ENCODE results near the gene HIGD2A. TPM values are rescaled to one million over a fixed set of nuclear protein-coding genes. Genes with fewer than 3 reads are reported as not detected.

The HIGD2A gene
- total RNA-seq, 1 experiment from 2014 or later = 172 TPM

DNA sequence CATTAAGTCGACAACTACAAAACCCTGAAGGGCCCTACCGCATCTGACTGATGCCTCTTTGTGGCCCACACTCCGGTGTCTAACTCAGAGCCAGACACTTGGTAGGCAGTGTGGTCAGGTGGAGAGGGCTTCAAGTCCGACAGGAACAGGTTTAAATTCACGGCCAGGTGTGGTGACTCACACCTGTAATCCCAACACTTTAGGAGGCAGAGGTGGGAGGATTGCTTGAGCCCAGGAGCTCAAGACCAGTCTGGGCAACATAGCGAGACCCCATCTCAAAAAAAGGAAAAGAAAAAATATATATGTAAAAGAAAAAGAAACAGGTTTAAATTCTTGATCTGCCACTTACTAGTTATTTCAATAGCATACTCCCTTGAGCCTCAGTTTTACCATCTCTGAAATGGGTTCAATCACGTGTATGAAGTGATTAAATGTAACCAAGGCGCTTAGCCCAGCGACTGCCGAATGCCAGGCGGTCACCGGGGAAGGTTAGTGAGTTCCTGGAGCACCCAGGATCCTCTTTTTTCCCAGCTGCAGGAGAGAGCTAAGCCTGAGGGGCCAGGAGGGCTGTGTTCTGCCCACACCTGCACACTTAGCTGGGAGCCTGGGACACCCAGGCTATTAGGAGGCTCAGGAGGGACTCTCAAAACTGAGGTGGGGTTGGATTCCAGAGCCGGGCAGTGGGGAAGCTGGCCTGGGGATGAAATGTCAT, 26.8 kb downstream of the HIGD2A start:
- no peak for DNase-seq (ENCODE audit: extremely low read depth, low read depth)

DNA sequence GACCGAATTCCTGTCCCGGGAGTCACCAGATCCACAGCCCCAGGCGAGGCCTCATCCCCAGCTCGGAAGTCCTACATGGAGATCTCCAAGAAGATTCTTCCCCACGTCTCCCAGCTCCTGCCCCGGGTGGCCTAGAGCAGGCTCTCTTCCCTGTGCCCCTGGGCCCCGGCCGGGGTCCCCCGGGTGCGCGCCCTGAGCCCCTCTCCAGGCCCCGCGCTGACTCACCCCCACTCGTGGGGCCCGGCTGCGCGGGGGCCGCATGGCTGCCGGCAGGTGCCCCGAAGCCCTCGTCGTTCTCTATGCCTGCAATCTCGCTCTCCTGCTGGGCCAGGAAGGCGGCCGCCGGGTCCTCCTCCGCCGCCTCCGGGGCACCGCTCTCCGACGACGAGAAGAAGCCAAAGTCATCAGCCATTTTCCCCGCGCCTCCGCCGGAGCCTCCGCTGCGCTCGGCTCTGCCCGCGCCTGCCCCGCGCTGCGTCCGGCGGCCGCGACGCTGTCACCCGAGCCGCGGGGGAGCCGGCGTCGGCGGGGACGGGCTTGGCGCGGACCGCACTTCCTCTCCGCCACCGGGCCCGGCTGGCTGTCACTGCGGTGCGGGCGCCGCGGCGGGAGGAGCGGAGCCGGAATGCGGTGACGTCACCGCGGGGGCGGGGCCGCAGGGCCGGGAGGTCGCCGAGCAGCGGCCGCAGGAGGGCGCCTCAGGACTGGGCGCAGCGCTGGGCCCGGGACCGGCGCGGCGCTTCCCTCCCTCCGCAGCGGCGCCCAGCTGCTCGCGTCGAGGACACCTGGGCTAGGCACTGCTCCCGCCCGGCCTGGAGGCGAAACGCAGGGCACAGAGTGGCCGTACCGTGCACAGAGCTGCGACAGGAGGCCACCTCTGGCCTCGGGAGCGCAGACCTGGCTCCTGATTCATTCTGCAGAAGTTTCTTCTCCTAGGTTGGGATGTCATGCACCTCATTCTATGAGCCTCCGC, 27.7 kb downstream of the HIGD2A start, which contains the start of gene CLTB:
CLTB (minus strand) TSS at position 588 of the 973 bp plus-strand sequence; CDS start at position 412, 176 bp downstream.
- DNase-seq (ENCODE audit: extremely low read depth, low read depth) = peak; percentile 77

GRCh38 chr5:176416965-176417364, 28.4 kb downstream of the HIGD2A start:
- DNase-seq (ENCODE audit: extremely low read depth, low read depth) = no peak

GRCh38 chr5:176418251-176418650, 29.7 kb downstream of the HIGD2A start:
- no peak for DNase-seq (ENCODE audit: extremely low read depth, low read depth)

- no peak for DNase-seq (ENCODE audit: extremely low read depth, low read depth)
Observed at GRCh38 chr5:176420086-176420485, 31.5 kb downstream of the HIGD2A start.

GRCh38 chr5:176420972-176421544, 32.5 kb downstream of the HIGD2A start:
- DNase-seq (ENCODE audit: extremely low read depth, low read depth) = no peak

DNA sequence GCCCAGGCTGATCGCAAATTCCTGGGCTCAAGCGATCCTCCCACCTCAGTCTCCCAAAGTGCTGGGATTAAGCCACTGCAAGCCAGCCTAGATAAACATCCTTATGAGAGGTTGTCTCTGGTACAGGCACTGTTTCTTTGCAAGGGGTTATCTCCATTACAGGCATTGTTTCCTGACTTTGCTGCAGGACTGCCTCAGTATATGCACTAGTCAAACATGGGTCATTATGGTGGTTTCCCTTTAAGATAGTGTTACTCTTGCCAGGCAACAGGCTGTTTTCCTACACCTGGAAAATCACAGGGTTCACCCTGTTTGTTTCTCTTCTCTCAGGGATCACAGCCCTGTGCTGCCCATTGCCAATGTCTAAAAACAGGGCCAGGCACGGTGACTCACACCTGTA, 35.6 kb downstream of the HIGD2A start:
- DNase-seq (ENCODE audit: extremely low read depth, low read depth) = no peak

- no peak for DNase-seq (ENCODE audit: extremely low read depth, low read depth)
Observed at GRCh38 chr5:176425138-176425537, 36.6 kb downstream of the HIGD2A start.

GRCh38 chr5:176425791-176426190, 37.2 kb downstream of the HIGD2A start:
- DNase-seq (ENCODE audit: extremely low read depth, low read depth) = no peak

DNA sequence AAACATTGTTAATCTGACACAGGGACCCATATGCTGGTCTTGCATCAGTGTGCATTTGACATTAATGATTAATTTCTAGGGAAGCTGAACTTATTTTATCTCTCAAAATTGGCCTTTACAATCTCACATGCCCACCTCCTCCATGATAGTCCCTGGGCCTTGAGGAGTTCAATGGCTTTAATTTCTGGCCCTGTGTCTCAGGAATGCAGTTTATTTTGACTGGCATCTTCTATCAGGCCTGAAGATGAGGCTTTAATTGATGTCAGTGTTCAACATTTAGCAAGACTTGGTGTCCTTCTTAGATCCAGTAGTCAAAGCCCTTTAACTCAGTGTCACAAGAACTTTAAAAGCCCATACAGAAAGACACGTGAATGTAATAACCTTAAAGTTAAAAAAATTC, 38.3 kb downstream of the HIGD2A start:
- no peak for DNase-seq (ENCODE audit: extremely low read depth, low read depth)

- DNase-seq (ENCODE audit: extremely low read depth, low read depth) = no peak
Observed at GRCh38 chr5:176427971-176428370, 39.4 kb downstream of the HIGD2A start.

- no peak for DNase-seq (ENCODE audit: extremely low read depth, low read depth)
Observed at GRCh38 chr5:176429972-176430371, 41.4 kb downstream of the HIGD2A start.

GRCh38 chr5:176432707-176433106, 44.2 kb downstream of the HIGD2A start:
- DNase-seq (ENCODE audit: extremely low read depth, low read depth) = no peak

- no peak for DNase-seq (ENCODE audit: extremely low read depth, low read depth)
Observed at GRCh38 chr5:176436656-176437055, 48.1 kb downstream of the HIGD2A start.

- DNase-seq (ENCODE audit: extremely low read depth, low read depth) = peak; percentile 64
Observed at GRCh38 chr5:176438959-176439757, 50.6 kb downstream of the HIGD2A start.

Small RNAs within 50 kb of the gene (small RNA-seq; reads per million reads assigned to genes)
- gene AC010297.1 (0 reads per million in 2 experiments), gene MIR1271 (0 reads per million in 2 experiments)

Other genes with a start within 250 kb of the HIGD2A start
- 9.7 and 12.8 TPM in 2 replicates for gene SIMC1, start 150.3 kb upstream of the HIGD2A start, total RNA-seq (2014; rRNA removed; shearing (Covaris generic))
- 87.9 and 102 TPM in 2 replicates for gene KIAA1191, start 27.0 kb upstream of the HIGD2A start, total RNA-seq (2014; rRNA removed; shearing (Covaris generic))
- not detected in 2 replicates for gene ARL10, start 23.3 kb upstream of the HIGD2A start, total RNA-seq (2014; rRNA removed; shearing (Covaris generic))
- gene NOP16, start 153 bp upstream of the HIGD2A start, total RNA-seq (2014; rRNA removed; shearing (Covaris generic)) = 40.8 and 49.4 TPM in 2 replicates
- gene CLTB, start 27.8 kb downstream of the HIGD2A start, total RNA-seq (2014; rRNA removed; shearing (Covaris generic)) = 68.2 and 76.0 TPM in 2 replicates
- 60.4 and 72.4 TPM in 2 replicates for gene FAF2, start 59.6 kb downstream of the HIGD2A start, total RNA-seq (2014; rRNA removed; shearing (Covaris generic))
- 21.6 and 24.5 TPM in 2 replicates for gene RNF44, start 148.7 kb downstream of the HIGD2A start, total RNA-seq (2014; rRNA removed; shearing (Covaris generic))
- gene CDHR2, start 160.6 kb downstream of the HIGD2A start, total RNA-seq (2014; rRNA removed; shearing (Covaris generic)) = not detected in 2 replicates
- 1.5 and 2.0 TPM in 2 replicates for gene GPRIN1, start 221.4 kb downstream of the HIGD2A start, total RNA-seq (2014; rRNA removed; shearing (Covaris generic))
- 0.10 TPM in 1 of 2 replicates, not detected in the other for gene SNCB, start 241.8 kb downstream of the HIGD2A start, total RNA-seq (2014; rRNA removed; shearing (Covaris generic))
- not detected in 2 replicates for gene EIF4E1B, start 241.9 kb downstream of the HIGD2A start, total RNA-seq (2014; rRNA removed; shearing (Covaris generic))

All from NCI-H460 (cell line).